GM21367 (cell line): ENCODE data around the gene FKBP1A.

ENCODE experiments used
- ATAC-seq: cut with Tn5 transposase; IDR thresholded peaks from one replicate; pipeline ENCODE4 v1.9.1; 2021; ENCODE audit not compliant: unreplicated experiment

FKBP1A gene

GRCh38 chr20:1388253-1388652, 4.6 kb downstream of the FKBP1A start:
- ATAC-seq, result no peak

GRCh38 chr20:1386323-1386722, 6.5 kb downstream of the FKBP1A start:
- ATAC-seq, result no peak

GRCh38 chr20:1383623-1384404, 9.0 kb downstream of the FKBP1A start:
- no peak for ATAC-seq

GRCh38 chr20:1382670-1383069, 10.2 kb downstream of the FKBP1A start:
- ATAC-seq, result no peak

- no peak for ATAC-seq
Measured at GRCh38 chr20:1381753-1382591, 10.9 kb downstream of the FKBP1A start.

- no peak for ATAC-seq
Measured at GRCh38 chr20:1378735-1379125, 14.1 kb downstream of the FKBP1A start.

- ATAC-seq, result no peak
Measured at GRCh38 chr20:1377984-1378734, 14.7 kb downstream of the FKBP1A start.

GRCh38 chr20:1377341-1377871, 15.4 kb downstream of the FKBP1A start:
- ATAC-seq, result no peak

- ATAC-seq, result no peak
Measured at GRCh38 chr20:1376408-1377270, 16.2 kb downstream of the FKBP1A start.

- no peak for ATAC-seq
Measured at GRCh38 chr20:1376007-1376406, 16.8 kb downstream of the FKBP1A start.

- ATAC-seq, result no peak
Measured at GRCh38 chr20:1375515-1375914, 17.3 kb downstream of the FKBP1A start.

GRCh38 chr20:1374246-1374645, 18.6 kb downstream of the FKBP1A start:
- no peak for ATAC-seq

- no peak for ATAC-seq
Measured at GRCh38 chr20:1373614-1374013, 19.2 kb downstream of the FKBP1A start.

- ATAC-seq, result no peak
Measured at GRCh38 chr20:1373036-1373435, 19.8 kb downstream of the FKBP1A start.

- no peak for ATAC-seq
Measured at GRCh38 chr20:1371830-1372539, 20.9 kb downstream of the FKBP1A start.

- ATAC-seq, result no peak
Measured at GRCh38 chr20:1371202-1371782, 21.6 kb downstream of the FKBP1A start.

- no peak for ATAC-seq
Measured at GRCh38 chr20:1370548-1371110, 22.2 kb downstream of the FKBP1A start.

- ATAC-seq, result no peak
Measured at GRCh38 chr20:1369970-1370369, 22.9 kb downstream of the FKBP1A start.
